ENCODE measurements around the gene CDK15.
"Not testable (repeated sequence)": the region's sequence is repeated elsewhere in the genome, so short reads cannot be mapped to it uniquely, and the experiment has no call there.

CDK15 gene

GRCh38 chr2:201786471-201786870 is 19.9 kb upstream of the CDK15 start:
- DNase-seq: no peak
- in situ Hi-C loops (cut with MboI; ENCODE audit: low pct_unique_long_range_greater_than_20kb, low sequenced_read_pairs): no loop called here

- no peak for DNase-seq
- in situ Hi-C loops (cut with MboI; ENCODE audit: low pct_unique_long_range_greater_than_20kb, low sequenced_read_pairs): no loop called here
Measured at GRCh38 chr2:201788371-201788770, 18.0 kb upstream of the CDK15 start.

GRCh38 chr2:201789395-201789794 is 16.9 kb upstream of the CDK15 start:
- in situ Hi-C loops (cut with MboI; ENCODE audit: low pct_unique_long_range_greater_than_20kb, low sequenced_read_pairs): no loop called here
- no peak for DNase-seq

GRCh38 chr2:201790291-201790690 is 16.0 kb upstream of the CDK15 start:
- in situ Hi-C loops (cut with MboI; ENCODE audit: low pct_unique_long_range_greater_than_20kb, low sequenced_read_pairs): no loop called here

GRCh38 chr2:201790989-201791388 is 15.3 kb upstream of the CDK15 start:
- in situ Hi-C loops (cut with MboI; ENCODE audit: low pct_unique_long_range_greater_than_20kb, low sequenced_read_pairs): no loop called here
- DNase-seq: no peak

More at GRCh38 chr2:201790291-201790690, 16.0 kb upstream of the CDK15 start:
- no peak for DNase-seq

GRCh38 chr2:201793631-201794030 is 12.7 kb upstream of the CDK15 start:
- DNase-seq: no peak
- in situ Hi-C loops (cut with MboI; ENCODE audit: low pct_unique_long_range_greater_than_20kb, low sequenced_read_pairs): no loop called here

GRCh38 chr2:201794294-201794693 is 12.0 kb upstream of the CDK15 start:
- in situ Hi-C loops (cut with MboI; ENCODE audit: low pct_unique_long_range_greater_than_20kb, low sequenced_read_pairs): no loop called here
- no peak for DNase-seq

- in situ Hi-C loops (cut with MboI; ENCODE audit: low pct_unique_long_range_greater_than_20kb, low sequenced_read_pairs): no loop called here
- peak; percentile 56 for DNase-seq
Measured at GRCh38 chr2:201795607-201796477, 10.5 kb upstream of the CDK15 start.

GRCh38 chr2:201796478-201796865 is 9.9 kb upstream of the CDK15 start:
- in situ Hi-C loops (cut with MboI; ENCODE audit: low pct_unique_long_range_greater_than_20kb, low sequenced_read_pairs): no loop called here
- no peak for DNase-seq

- in situ Hi-C loops (cut with MboI; ENCODE audit: low pct_unique_long_range_greater_than_20kb, low sequenced_read_pairs): no loop called here
- no peak for DNase-seq
Measured at GRCh38 chr2:201797175-201797840, 9.0 kb upstream of the CDK15 start.

GRCh38 chr2:201798252-201798913 is 8.0 kb upstream of the CDK15 start:
- no peak for DNase-seq
- in situ Hi-C loops (cut with MboI; ENCODE audit: low pct_unique_long_range_greater_than_20kb, low sequenced_read_pairs): no loop called here

- in situ Hi-C loops (cut with MboI; ENCODE audit: low pct_unique_long_range_greater_than_20kb, low sequenced_read_pairs): not testable (repeated sequence)
- peak; percentile 28 for DNase-seq
Measured at GRCh38 chr2:201798914-201799285, 7.4 kb upstream of the CDK15 start.

GRCh38 chr2:201807452-201807999 is 1.2 kb downstream of the CDK15 start:
- in situ Hi-C loops (cut with MboI; ENCODE audit: low pct_unique_long_range_greater_than_20kb, low sequenced_read_pairs): no loop called here
- no peak for DNase-seq

GRCh38 chr2:201808027-201808426 is 1.7 kb downstream of the CDK15 start:
- in situ Hi-C loops (cut with MboI; ENCODE audit: low pct_unique_long_range_greater_than_20kb, low sequenced_read_pairs): no loop called here
- DNase-seq: no peak

- in situ Hi-C loops (cut with MboI; ENCODE audit: low pct_unique_long_range_greater_than_20kb, low sequenced_read_pairs): no loop called here
Measured at GRCh38 chr2:201809633-201810032, 3.3 kb downstream of the CDK15 start.

GRCh38 chr2:201810604-201811003 is 4.3 kb downstream of the CDK15 start:
- DNase-seq; in situ Hi-C loops (cut with MboI; ENCODE audit: low pct_unique_long_range_greater_than_20kb, low sequenced_read_pairs): not testable (repeated sequence)

More at GRCh38 chr2:201809633-201810032, 3.3 kb downstream of the CDK15 start:
- DNase-seq: no peak

- in situ Hi-C loops (cut with MboI; ENCODE audit: low pct_unique_long_range_greater_than_20kb, low sequenced_read_pairs): no loop called here
- no peak for DNase-seq
Measured at GRCh38 chr2:201813996-201814760, 7.8 kb downstream of the CDK15 start.

- DNase-seq: no peak
- in situ Hi-C loops (cut with MboI; ENCODE audit: low pct_unique_long_range_greater_than_20kb, low sequenced_read_pairs): no loop called here
Measured at GRCh38 chr2:201816657-201817575, 10.6 kb downstream of the CDK15 start.
